Muscle of leg (tissue), 11 donors: ENCODE measurements around the gene CDC42EP4. TPM values are rescaled to one million over a fixed set of nuclear protein-coding genes. Genes with fewer than 3 reads are reported as not detected.

Source experiments
- DNase-seq: peaks from one replicate; pipeline ENCODE4 v3.0.0; 2013
- H3K27ac ChIP-seq: one replicate; pipeline ENCODE4 v1.5.1; 2013; ENCODE audit warnings: mild to moderate bottlenecking, low read length, control low read depth
- H3K27me3 ChIP-seq: one replicate; pipeline ENCODE4 v1.6.1; 2013; ENCODE audit warnings: low read length; ENCODE audit not compliant: control insufficient read depth, insufficient read depth
- H3K36me3 ChIP-seq: one replicate; pipeline ENCODE4 v1.6.1; 2013; ENCODE audit warnings: low read length; ENCODE audit not compliant: control insufficient read depth, insufficient read depth
- H3K4me1 ChIP-seq: one replicate; pipeline ENCODE4 v1.6.1; 2013; ENCODE audit warnings: low read length; ENCODE audit not compliant: control insufficient read depth, insufficient read depth
- H3K4me3 ChIP-seq: one replicate; pipeline ENCODE4 v1.5.1; 2013; ENCODE audit warnings: low read length, control low read depth
- H3K9me3 ChIP-seq: replicated peaks from 2 replicates; pipeline ENCODE4 v1.6.1; 2013; ENCODE audit warnings: low read depth, low read length; ENCODE audit not compliant: control insufficient read depth
- WGBS: methylation state at CpG from one replicate; pipeline ENCODE4 v1.1.5; 2013; ENCODE audit warnings: missing lambda C conversion rate; ENCODE audit not compliant: insufficient coverage; 5-methylcytosine and 5-hydroxymethylcytosine counted together
- polyA plus RNA-seq, 8 donors: library from polyadenylated mRNA; unstranded; fragments of 120-200 nt; gene quantifications; one replicate each; pipeline versions ENCODE4 v1.2.1 to v1.2.3, GENCODE V29; 2013; ENCODE audit warnings: inconsistent platforms in 1 of 8, low replicate concordance in 1 of 8; ENCODE audit not compliant: insufficient read length in 8 of 8, insufficient read depth in 1 of 8
- total RNA-seq: library from RNA; stranded (reverse); fragments of 120-200 nt; gene quantifications from one replicate; pipeline ENCODE4 v1.2.4, GENCODE V29; 2013

CDC42EP4 gene
- total and polyA plus RNA-seq, 9 donors = 13.4 to 30.9 (median 21.5) TPM

GRCh38 chr17:73302189-73302588 lies 9.6 kb downstream of the CDC42EP4 start:
- no peak overlapping the region for H3K4me3 ChIP-seq
- no peaks in the 10 kb centered on the region for H3K27me3 ChIP-seq
- WGBS = 60% methylated on average over 1 of the region's 3 CpGs
- H3K9me3 ChIP-seq = no peaks in the 10 kb centered on the region
- DNase-seq = no peak
- H3K4me1 ChIP-seq = peaks cover 50% of the 10 kb centered on the region
- H3K36me3 ChIP-seq = no peaks in the 10 kb centered on the region
- no peak overlapping the region for H3K27ac ChIP-seq

- no peak overlapping the region for H3K27ac ChIP-seq
- H3K4me1 ChIP-seq = peaks cover 42% of the 10 kb centered on the region
- DNase-seq = peak; percentile 51
Measured at GRCh38 chr17:73301369-73301768, 10.4 kb downstream of the CDC42EP4 start.

GRCh38 chr17:73300392-73300791 lies 11.4 kb downstream of the CDC42EP4 start:
- DNase-seq = no peak
- WGBS = 91% methylated on average over 2 of the region's 3 CpGs
- Histone ChIP-seq H3K4me3 (no peak overlapping the region), H3K27ac (no peak overlapping the region), H3K27me3 (no peaks in the 10 kb centered on the region), H3K4me1 (peaks cover 32% of the 10 kb centered on the region), H3K36me3 (no peaks in the 10 kb centered on the region), H3K9me3 (no peaks in the 10 kb centered on the region)

More at GRCh38 chr17:73301369-73301768, 10.4 kb downstream of the CDC42EP4 start:
- 62% methylated on average over 1 of the region's 2 CpGs for WGBS
- Histone ChIP-seq H3K27me3 (no peaks in the 10 kb centered on the region), H3K36me3 (no peaks in the 10 kb centered on the region), H3K4me3 (no peak overlapping the region), H3K9me3 (no peaks in the 10 kb centered on the region)

- H3K27ac ChIP-seq = no peak overlapping the region
- no peaks in the 10 kb centered on the region for H3K9me3 ChIP-seq
- no peak for DNase-seq
- H3K4me1 ChIP-seq = peaks cover 20% of the 10 kb centered on the region
- no peak overlapping the region for H3K4me3 ChIP-seq
- 47% methylated on average over 6 of the region's 15 CpGs for WGBS
- H3K36me3 ChIP-seq = peaks cover 2% of the 10 kb centered on the region
- H3K27me3 ChIP-seq = no peaks in the 10 kb centered on the region
Measured at GRCh38 chr17:73297934-73298861, 13.6 kb downstream of the CDC42EP4 start.

- peaks cover 43% of the 10 kb centered on the region for H3K4me1 ChIP-seq
- DNase-seq = no peak
- no peaks in the 10 kb centered on the region for H3K27me3 ChIP-seq
- peaks cover 10% of the 10 kb centered on the region for H3K36me3 ChIP-seq
- WGBS = 67% methylated on average over 3 of the region's 9 CpGs
- no peak overlapping the region for H3K27ac ChIP-seq
- H3K9me3 ChIP-seq = no peaks in the 10 kb centered on the region
- no peak overlapping the region for H3K4me3 ChIP-seq
Measured at GRCh38 chr17:73293480-73293911, 18.3 kb downstream of the CDC42EP4 start.

GRCh38 chr17:73293031-73293430 lies 18.8 kb downstream of the CDC42EP4 start:
- 72% methylated on average over 11 of the region's 11 CpGs for WGBS
- Histone ChIP-seq H3K9me3 (no peaks in the 10 kb centered on the region), H3K27ac (no peak overlapping the region), H3K4me3 (no peak overlapping the region), H3K4me1 (peaks cover 39% of the 10 kb centered on the region), H3K36me3 (peaks cover 10% of the 10 kb centered on the region), H3K27me3 (no peaks in the 10 kb centered on the region)
- DNase-seq = no peak

GRCh38 chr17:73292031-73292531 lies 19.7 kb downstream of the CDC42EP4 start:
- H3K4me1 ChIP-seq = peaks cover 39% of the 10 kb centered on the region
- no peaks in the 10 kb centered on the region for H3K27me3 ChIP-seq
- no peaks in the 10 kb centered on the region for H3K9me3 ChIP-seq
- WGBS = 68% methylated on average over 10 of the region's 12 CpGs
- H3K4me3 ChIP-seq = no peak overlapping the region
- H3K27ac ChIP-seq = no peak overlapping the region
- peaks cover 10% of the 10 kb centered on the region for H3K36me3 ChIP-seq
- peak; percentile 48 for DNase-seq

- peaks cover 39% of the 10 kb centered on the region for H3K4me1 ChIP-seq
- no peaks in the 10 kb centered on the region for H3K9me3 ChIP-seq
- no peak for DNase-seq
- no peak overlapping the region for H3K4me3 ChIP-seq
- H3K36me3 ChIP-seq = peaks cover 14% of the 10 kb centered on the region
- 61% methylated on average over 3 of the region's 8 CpGs for WGBS
- peak overlapping the region; percentile 13 for H3K27ac ChIP-seq
- no peaks in the 10 kb centered on the region for H3K27me3 ChIP-seq
Measured at GRCh38 chr17:73291260-73291801, 20.5 kb downstream of the CDC42EP4 start.

GRCh38 chr17:73290399-73291259 lies 21.2 kb downstream of the CDC42EP4 start:
- Histone ChIP-seq H3K36me3 (peaks cover 21% of the 10 kb centered on the region), H3K27me3 (no peaks in the 10 kb centered on the region), H3K9me3 (no peaks in the 10 kb centered on the region), H3K4me1 (peaks cover 39% of the 10 kb centered on the region), H3K4me3 (no peak overlapping the region), H3K27ac (no peak overlapping the region)
- DNase-seq = no peak
- 94% methylated on average over 12 of the region's 16 CpGs for WGBS
